ENCODE data around the gene GPN2. TPM values are rescaled to one million over a fixed set of nuclear protein-coding genes. Genes with fewer than 3 reads are reported as not detected.

Gene GPN2
- total RNA-seq, 6 experiments from 2014 or later, result 5.6 to 18.3 (median 15.3) TPM

DNA sequence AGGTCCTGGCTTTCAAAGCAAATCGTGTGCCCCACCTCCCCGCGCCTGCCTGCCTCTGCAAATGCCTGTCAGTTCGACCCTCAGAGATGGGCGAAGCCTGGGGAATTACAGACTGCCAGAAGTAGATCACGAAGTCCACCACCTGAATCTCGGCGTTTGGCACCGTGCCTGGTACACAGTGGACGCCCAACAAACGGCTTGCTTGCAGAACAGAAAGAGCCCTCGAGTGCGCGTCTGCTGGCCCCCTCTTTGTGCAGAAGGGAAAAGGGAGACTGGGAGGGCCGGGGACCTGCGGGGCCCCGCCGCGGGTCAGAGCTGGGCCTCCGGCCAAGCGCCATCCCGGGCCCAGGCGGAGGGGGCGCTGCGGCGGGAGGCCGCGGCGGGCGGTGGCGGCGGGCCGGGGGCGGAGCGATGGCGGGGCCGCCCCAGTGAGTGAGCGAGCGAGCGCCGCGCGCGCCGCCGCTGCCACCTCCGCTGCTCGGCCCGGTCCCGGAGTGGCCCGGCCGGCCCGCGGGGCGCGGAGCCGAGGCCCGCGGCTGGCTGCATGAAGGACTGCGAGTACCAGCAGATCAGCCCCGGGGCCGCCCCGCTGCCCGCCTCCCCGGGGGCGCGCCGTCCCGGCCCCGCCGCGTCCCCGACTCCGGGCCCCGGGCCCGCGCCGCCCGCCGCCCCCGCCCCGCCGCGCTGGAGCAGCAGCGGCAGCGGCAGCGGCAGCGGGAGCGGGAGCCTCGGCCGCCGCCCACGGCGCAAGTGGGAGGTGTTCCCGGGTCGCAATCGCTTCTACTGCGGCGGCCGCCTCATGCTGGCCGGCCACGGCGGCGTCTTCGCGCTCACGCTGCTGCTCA lies 63.6 kb downstream of the GPN2 start, which contains the start of gene ZDHHC18:
TSS of gene ZDHHC18 (plus strand) at position 428 of the 845 bp plus-strand sequence. CDS start at position 545, 117 bp downstream.
- peak; percentile 52 for TF ChIP-seq POLR2A (IDR thresholded peaks at IDR 0.05)
- TF ChIP-seq, protein P1, sequence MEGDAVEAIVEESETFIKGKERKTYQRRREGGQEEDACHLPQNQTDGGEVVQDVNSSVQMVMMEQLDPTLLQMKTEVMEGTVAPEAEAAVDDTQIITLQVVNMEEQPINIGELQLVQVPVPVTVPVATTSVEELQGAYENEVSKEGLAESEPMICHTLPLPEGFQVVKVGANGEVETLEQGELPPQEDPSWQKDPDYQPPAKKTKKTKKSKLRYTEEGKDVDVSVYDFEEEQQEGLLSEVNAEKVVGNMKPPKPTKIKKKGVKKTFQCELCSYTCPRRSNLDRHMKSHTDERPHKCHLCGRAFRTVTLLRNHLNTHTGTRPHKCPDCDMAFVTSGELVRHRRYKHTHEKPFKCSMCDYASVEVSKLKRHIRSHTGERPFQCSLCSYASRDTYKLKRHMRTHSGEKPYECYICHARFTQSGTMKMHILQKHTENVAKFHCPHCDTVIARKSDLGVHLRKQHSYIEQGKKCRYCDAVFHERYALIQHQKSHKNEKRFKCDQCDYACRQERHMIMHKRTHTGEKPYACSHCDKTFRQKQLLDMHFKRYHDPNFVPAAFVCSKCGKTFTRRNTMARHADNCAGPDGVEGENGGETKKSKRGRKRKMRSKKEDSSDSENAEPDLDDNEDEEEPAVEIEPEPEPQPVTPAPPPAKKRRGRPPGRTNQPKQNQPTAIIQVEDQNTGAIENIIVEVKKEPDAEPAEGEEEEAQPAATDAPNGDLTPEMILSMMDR (IDR thresholded peaks at IDR 0.05), result peak; percentile 19 to 74 (median 48)
- peak within 1 kb of the TSS; percentile 63 to 80 (median 76) for H3K27ac ChIP-seq
- peak; percentile 81 to 91 (median 85) for ATAC-seq
- peak; percentile 79 to 81 (median 80) for DNase-seq
- H3K36me3 ChIP-seq, result no peaks in the 10 kb centered on the region
- no CpG with 5 or more reads among the region's 107 CpGs for WGBS (ENCODE audit: insufficient coverage, low coverage, low lambda C conversion rate, missing lambda C conversion rate)
- H3K9me3 ChIP-seq, result no peaks in the 10 kb centered on the region
- H3K4me1 ChIP-seq, result peaks cover 0 to 53% (median 22%) of the 10 kb centered on the region in 4 donors
- intact Hi-C loops (cut with DNase I), result no loop called here
- no peaks in the 10 kb centered on the region for H3K27me3 ChIP-seq
- peak within 1 kb of the TSS; percentile 54 to 66 (median 60) for H3K4me3 ChIP-seq

Other genes starting within 250 kb of the GPN2 start
- gene ARID1A, start 194.3 kb downstream of the GPN2 start, total RNA-seq, result 10 to 100 TPM; 22.2 to 36.4 (median 29.4) TPM
- gene PIGV, start 102.3 kb downstream of the GPN2 start, total RNA-seq, result 10 to 100 TPM; 13.2 to 27.8 (median 19.2) TPM
- gene ZDHHC18, start 63.6 kb downstream of the GPN2 start, total RNA-seq, result 10 to 100 TPM in 5 of 6 experiments, 1 to 10 TPM in 1; 9.6 to 16.9 (median 14.1) TPM
- 1 to 10 TPM in 3 of 6 experiments, not detected in 3; 2.2 to 2.5 (median 2.5) TPM for gene SFN, start 27.1 kb downstream of the GPN2 start, total RNA-seq
- 1 to 10 TPM; 6.0 to 8.1 (median 7.1) TPM for gene GPATCH3, start 10.2 kb upstream of the GPN2 start, total RNA-seq
- 10 to 100 TPM; 25.6 to 69.6 (median 43.0) TPM for gene NR0B2, start 23.7 kb upstream of the GPN2 start, total RNA-seq
- 10 to 100 TPM; 40.9 to 60.8 (median 48.4) TPM for gene NUDC, start 31.5 kb upstream of the GPN2 start, total RNA-seq
- 1 to 10 TPM; 1.1 to 4.1 (median 2.5) TPM for gene KDF1, start 70.2 kb upstream of the GPN2 start, total RNA-seq
- 10 to 100 TPM in 2 of 6 experiments, 1 to 10 TPM in 4; 2.0 to 24.8 (median 6.7) TPM for gene TRNP1, start 103.4 kb upstream of the GPN2 start, total RNA-seq
- under 1 TPM in 4 of 6 experiments, not detected in 2; 0.11 to 0.49 (median 0.29) TPM for gene TENT5B, start 122.6 kb upstream of the GPN2 start, total RNA-seq

Data from right lobe of liver (tissue), 6 donors.